NCI-H2196 treated with DMSO at 0.1 percent for 48 hours (cell line): Measurements from ENCODE around the gene RFPL3.
"Not testable (repeated sequence)": the region's sequence is repeated elsewhere in the genome, so short reads cannot be mapped to it uniquely, and the experiment has no call there.

Experiments used
- DNase-seq: peaks from one replicate; lab custom pipeline; 2025; ENCODE audit not compliant: unreplicated experiment; lab: John Stamatoyannopoulos, UW

RFPL3 gene

GRCh38 chr22:32329202-32329645, 28.4 kb upstream of the RFPL3 start:
- no peak for DNase-seq

GRCh38 chr22:32331236-32331917, 26.3 kb upstream of the RFPL3 start:
- DNase-seq, result no peak

- no peak for DNase-seq
Observed at GRCh38 chr22:32331918-32332725, 25.5 kb upstream of the RFPL3 start.

- DNase-seq, result no peak
Observed at GRCh38 chr22:32333141-32333768, 24.4 kb upstream of the RFPL3 start.

- DNase-seq, result no peak
Observed at GRCh38 chr22:32333769-32334659, 23.7 kb upstream of the RFPL3 start.

- no peak for DNase-seq
Observed at GRCh38 chr22:32334660-32335365, 22.9 kb upstream of the RFPL3 start.

- no peak for DNase-seq
Observed at GRCh38 chr22:32335471-32335870, 22.2 kb upstream of the RFPL3 start.

- DNase-seq, result no peak
Observed at GRCh38 chr22:32336121-32336603, 21.5 kb upstream of the RFPL3 start.

- no peak for DNase-seq
Observed at GRCh38 chr22:32336771-32337424, 20.8 kb upstream of the RFPL3 start.

GRCh38 chr22:32337425-32337824, 20.2 kb upstream of the RFPL3 start:
- not testable (repeated sequence) for DNase-seq

- DNase-seq, result no peak
Observed at GRCh38 chr22:32338757-32339156, 18.9 kb upstream of the RFPL3 start.

- DNase-seq, result no peak
Observed at GRCh38 chr22:32339190-32340012, 18.3 kb upstream of the RFPL3 start.

- DNase-seq, result no peak
Observed at GRCh38 chr22:32340411-32340810, 17.3 kb upstream of the RFPL3 start.

- DNase-seq, result no peak
Observed at GRCh38 chr22:32341122-32341740, 16.4 kb upstream of the RFPL3 start.

GRCh38 chr22:32342977-32343376, 14.7 kb upstream of the RFPL3 start:
- no peak for DNase-seq

- no peak for DNase-seq
Observed at GRCh38 chr22:32343941-32344340, 13.7 kb upstream of the RFPL3 start.

- no peak for DNase-seq
Observed at GRCh38 chr22:32348031-32348611, 9.5 kb upstream of the RFPL3 start.

GRCh38 chr22:32351875-32352274, 5.8 kb upstream of the RFPL3 start:
- DNase-seq, result not testable (repeated sequence)
